ENCODE data around the gene MAOA. TPM values are rescaled to one million over a fixed set of nuclear protein-coding genes. Genes with fewer than 3 reads are reported as not detected.
A peak's percentile ranks its signal among the peaks of the same experiment; 100 is the strongest.

The MAOA gene
- total RNA-seq, 1 donor from 2014 or later: 102 TPM

DNA sequence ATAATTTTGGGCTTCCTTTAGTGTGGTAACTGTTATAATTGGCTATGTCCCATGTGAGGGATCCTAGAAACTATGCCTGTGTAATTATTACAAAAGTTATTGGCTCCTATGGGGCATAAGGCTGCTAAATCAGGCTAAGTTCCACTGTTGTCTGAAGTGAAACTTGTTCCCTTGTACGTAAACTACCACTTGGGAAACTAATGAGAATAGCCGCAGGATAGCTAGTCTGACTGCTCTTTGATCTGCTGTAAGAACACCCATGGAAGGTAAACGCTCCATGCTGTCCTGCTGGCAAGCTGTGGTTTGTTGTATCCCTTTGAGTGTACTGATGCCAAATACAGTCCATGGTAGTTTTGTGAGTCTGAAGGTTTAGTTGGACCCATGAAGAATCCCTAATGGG lies 9.3 kb upstream of the MAOA start:
- no peaks in the 10 kb centered on the region for H3K36me3 ChIP-seq
- no peaks in the 10 kb centered on the region for H3K27me3 ChIP-seq
- intact Hi-C loops (cut with DNase I): no loop called here
- peaks cover 8% of the 10 kb centered on the region for H3K4me1 ChIP-seq
- TF ChIP-seq POLR2A (IDR thresholded peaks at IDR 0.05) (no peak), CTCF (IDR thresholded peaks at IDR 0.05) (no peak), POLR2AphosphoS5 (IDR thresholded peaks at IDR 0.05; ENCODE audit: insufficient read depth in 1 of 2, low read depth in 1 of 2) (no peak)
- no peak overlapping the region for H3K4me3 ChIP-seq
- no peak overlapping the region for H3K27ac ChIP-seq
- no peak for DNase-seq (ENCODE audit: extremely low spot score in 2 of 2)
- no peaks in the 10 kb centered on the region for H3K9me3 ChIP-seq

GRCh38 chrX:43654431-43655150 lies 1.5 kb upstream of the MAOA start:
- TF ChIP-seq POLR2AphosphoS5 (IDR thresholded peaks at IDR 0.05; ENCODE audit: insufficient read depth in 1 of 2, low read depth in 1 of 2): peak; percentile 50 to 93
- TF ChIP-seq CTCF (IDR thresholded peaks at IDR 0.05): no peak
- peak in 1 of 2 donors; percentile 83 for TF ChIP-seq POLR2A (IDR thresholded peaks at IDR 0.05)
- Histone ChIP-seq H3K27me3 (no peaks in the 10 kb centered on the region), H3K36me3 (no peaks in the 10 kb centered on the region), H3K4me1 (no peaks in the 10 kb centered on the region), H3K4me3 (peak overlapping the region; percentile 65 to 67), H3K9me3 (no peaks in the 10 kb centered on the region), H3K27ac (peak overlapping the region; percentile 85)
- DNase-seq (ENCODE audit: extremely low spot score in 2 of 2): peak in 1 of 2 donors; percentile 94
- intact Hi-C loops (cut with DNase I): loop anchor here (10.0 kb wide), 2 partner anchors 50 to 90 kb away; no protein-coding TSS in a partner anchor

DNA sequence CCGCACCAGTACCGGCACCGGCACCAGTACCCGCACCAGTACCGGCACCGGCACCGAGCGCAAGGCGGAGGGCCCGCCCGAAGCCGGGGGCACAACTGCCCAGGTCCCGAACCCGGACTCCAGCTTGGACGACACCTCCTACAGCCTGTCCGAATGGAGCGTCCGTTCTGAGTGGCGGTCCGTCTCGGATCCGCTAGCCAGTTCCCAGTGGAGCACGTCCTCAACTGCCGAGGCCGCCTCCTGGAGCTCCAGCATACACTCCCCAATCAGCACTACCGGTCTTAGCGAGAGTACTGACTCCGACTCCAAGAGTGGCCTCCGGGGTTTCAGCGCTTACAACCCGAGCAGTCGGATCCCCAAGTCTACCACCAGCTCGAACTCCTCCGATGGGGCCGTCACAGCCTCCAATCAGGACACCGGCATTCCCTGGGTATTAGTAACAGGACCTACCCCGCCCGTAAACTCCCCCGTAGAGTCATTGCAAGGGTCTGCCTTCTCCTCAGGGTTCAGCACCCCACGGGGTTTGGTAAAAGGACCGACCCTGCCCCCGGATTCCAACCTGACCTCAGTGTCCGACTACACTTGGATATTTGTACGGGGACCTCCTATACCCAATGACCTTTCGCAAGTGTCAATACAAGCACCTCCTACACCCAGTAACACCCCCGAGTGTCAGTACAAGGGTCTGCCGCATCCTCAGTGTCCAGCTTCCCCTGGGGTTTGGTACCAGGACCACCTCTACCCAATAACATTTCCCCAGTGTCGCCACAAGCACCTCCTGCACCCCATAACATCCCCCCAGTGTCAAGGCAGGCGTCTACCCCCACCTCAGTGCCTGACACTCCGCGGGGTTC lies 721 bp upstream of the MAOA start:
- H3K4me1 ChIP-seq: no peaks in the 10 kb centered on the region
- no peak for DNase-seq (ENCODE audit: extremely low spot score in 2 of 2)
- intact Hi-C loops (cut with DNase I): loop anchor here (10.0 kb wide), 2 partner anchors 49 to 89 kb away; no protein-coding TSS in a partner anchor
- H3K27ac ChIP-seq: peak overlapping the region; percentile 85
- H3K27me3 ChIP-seq: no peaks in the 10 kb centered on the region
- H3K36me3 ChIP-seq: no peaks in the 10 kb centered on the region
- TF ChIP-seq POLR2AphosphoS5 (IDR thresholded peaks at IDR 0.05; ENCODE audit: insufficient read depth in 1 of 2, low read depth in 1 of 2) (no peak), POLR2A (IDR thresholded peaks at IDR 0.05) (no peak), CTCF (IDR thresholded peaks at IDR 0.05) (no peak)
- peak overlapping the region; percentile 65 to 67 for H3K4me3 ChIP-seq
- no peaks in the 10 kb centered on the region for H3K9me3 ChIP-seq

- Histone ChIP-seq H3K4me1 (no peaks in the 10 kb centered on the region), H3K9me3 (no peaks in the 10 kb centered on the region), H3K27me3 (no peaks in the 10 kb centered on the region), H3K4me3 (peak overlapping the region; percentile 32 to 67), H3K27ac (peak overlapping the region; percentile 29), H3K36me3 (no peaks in the 10 kb centered on the region)
- DNase-seq (ENCODE audit: extremely low spot score in 2 of 2): no peak
- intact Hi-C loops (cut with DNase I): loop anchor here (10.0 kb wide), 2 partner anchors 47 to 87 kb away; no protein-coding TSS in a partner anchor
- TF ChIP-seq CTCF (IDR thresholded peaks at IDR 0.05) (no peak), POLR2A (IDR thresholded peaks at IDR 0.05) (no peak), POLR2AphosphoS5 (IDR thresholded peaks at IDR 0.05; ENCODE audit: insufficient read depth in 1 of 2, low read depth in 1 of 2) (no peak)
These were observed 1.6 kb downstream of the MAOA start for GRCh38 chrX:43657671-43658070.
